Muscle of back (tissue), 11 donors: ENCODE results near the gene SLX4. TPM values are rescaled to one million over a fixed set of nuclear protein-coding genes. Genes with fewer than 3 reads are reported as not detected.
A peak's percentile ranks its signal among the peaks of the same experiment; 100 is the strongest.

Source experiments
- DNase-seq, 3 donors: peaks; one replicate each; pipeline versions ENCODE4 v3.0.0 to v3.0.0-alpha.2; 2013
- polyA plus RNA-seq, 10 donors: library from polyadenylated mRNA; unstranded; fragments of 120-200 nt; gene quantifications; one replicate each; pipeline ENCODE4 v1.2.1, GENCODE V29; 2013; ENCODE audit not compliant: insufficient read length in 10 of 10

SLX4 gene
- polyA plus RNA-seq, 10 donors, result 3.6 to 6.8 (median 4.7) TPM

DNA sequence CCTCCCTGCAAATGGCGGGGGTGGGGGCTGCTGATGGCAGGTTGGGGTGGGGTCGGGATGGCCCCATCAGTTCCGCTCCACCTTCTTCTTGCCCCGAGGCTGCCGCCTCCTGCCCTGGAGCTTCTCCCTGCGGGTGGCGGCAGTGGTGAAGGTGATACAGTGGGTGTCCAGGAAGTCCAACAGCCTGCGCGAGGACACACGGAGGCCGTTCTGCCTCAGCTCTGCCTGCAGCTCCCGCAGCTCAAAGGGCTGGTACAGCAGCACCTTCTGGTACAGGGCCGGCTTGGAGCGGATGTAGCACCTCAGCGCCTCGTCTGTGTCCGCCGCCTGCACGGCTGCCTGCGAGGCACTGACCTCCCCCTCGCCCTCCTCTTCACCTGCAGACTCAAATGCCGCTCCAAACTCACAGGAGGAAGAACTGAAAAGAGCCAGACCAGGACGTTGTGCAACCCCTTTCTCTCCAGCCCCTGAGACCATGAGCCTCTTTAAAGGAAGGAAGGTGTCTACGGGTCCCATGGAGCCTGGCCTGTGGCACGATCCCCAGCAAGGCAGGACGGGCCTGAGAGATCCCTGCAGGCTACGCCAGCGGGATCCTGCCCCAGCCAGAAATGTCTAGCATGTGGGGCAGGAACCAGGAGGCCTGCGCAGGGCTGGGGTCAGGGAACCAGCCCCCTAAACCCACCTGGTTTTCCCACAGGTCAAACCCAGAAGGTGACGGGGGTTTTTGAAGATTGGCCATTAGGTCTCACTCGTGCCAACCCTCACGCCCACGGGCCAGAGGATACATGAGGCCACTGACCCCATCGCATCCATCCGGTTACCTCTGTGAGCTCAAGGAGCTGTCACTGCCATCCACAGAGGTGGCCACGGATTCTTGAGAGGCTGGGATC, 28.9 kb downstream of the SLX4 start:
- no peak for DNase-seq

DNA sequence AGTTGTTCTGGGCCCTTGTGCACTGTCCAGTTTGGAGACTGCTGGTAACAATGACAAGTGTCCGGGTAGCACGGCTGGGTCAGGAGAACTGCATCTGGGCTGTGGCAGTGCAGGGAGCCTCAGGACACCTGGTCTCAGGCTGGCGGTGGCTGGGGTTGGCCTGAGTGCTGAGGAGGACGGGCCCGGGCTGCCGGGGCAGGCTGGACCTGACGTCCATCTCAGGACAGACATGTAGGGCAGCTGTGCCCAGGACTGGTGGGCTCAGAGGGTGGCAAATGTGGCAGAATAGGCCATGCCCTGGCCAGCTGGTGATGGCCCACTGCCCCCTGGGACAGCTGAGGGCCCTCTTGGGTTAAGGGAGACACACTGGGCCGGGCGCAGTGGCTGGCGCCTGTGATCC, 30.0 kb downstream of the SLX4 start:
- no peak for DNase-seq

DNA sequence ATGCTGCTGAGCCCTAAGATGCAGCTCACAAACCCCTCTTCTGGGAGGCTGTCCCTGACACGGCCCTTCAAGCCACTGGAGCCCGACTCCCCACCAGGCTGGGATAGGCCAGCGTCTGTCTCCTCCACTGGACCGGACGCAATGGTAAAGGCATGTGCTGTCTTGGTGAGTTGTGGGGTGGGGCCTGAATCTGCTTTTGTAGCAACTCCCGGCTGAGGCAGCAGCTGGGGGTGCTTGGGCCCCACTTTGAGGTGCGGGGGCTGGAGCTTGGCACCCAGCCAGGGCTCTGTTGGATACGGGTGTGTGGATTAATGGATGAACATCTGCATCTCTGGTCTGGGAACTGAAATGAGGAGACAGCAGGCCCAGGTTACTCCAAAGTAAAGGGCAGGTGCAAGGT, 30.7 kb downstream of the SLX4 start:
- DNase-seq, result peak; percentile 30 to 85 (median 67)

DNA sequence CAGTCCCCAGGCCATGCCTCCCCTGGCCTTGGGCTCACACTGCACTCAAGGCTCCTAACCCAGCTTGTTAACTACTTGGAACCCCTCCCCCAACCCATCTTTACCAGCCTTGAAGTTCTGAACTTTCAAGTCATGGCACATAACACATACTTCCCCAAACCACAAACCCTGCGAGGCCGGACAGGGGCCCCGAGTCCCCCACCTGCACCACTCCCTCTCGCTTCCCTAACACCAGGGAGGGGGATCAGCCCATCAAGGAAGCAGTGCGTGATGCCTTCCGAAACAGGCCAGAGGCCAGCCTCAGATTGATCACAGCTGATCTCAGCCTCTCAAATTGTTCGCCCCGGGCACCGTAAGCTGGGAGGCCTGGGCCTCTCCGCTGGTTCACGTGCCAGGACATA, 31.2 kb downstream of the SLX4 start:
- DNase-seq, result no peak

DNA sequence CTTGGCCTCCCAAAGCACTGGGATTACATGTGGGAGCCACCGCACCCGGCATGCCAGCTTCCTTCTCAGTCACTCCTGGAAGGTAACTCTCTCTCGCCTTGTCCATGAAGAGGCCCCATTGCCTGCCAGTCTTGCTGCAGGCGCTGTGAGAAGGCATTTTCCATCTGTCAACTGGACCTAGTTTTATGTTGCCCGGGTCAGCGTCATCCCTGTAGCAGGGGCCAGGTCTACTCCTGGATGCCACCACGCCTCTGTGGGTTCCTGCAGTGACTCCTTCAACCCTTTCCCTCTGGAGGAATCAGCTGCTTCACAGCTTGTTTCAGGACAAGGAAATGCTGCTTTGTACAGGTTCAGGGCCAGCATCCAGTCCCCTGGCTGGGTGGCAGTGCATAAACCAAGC, 31.6 kb downstream of the SLX4 start:
- DNase-seq, result peak in 1 of 3 donors; percentile 35

DNA sequence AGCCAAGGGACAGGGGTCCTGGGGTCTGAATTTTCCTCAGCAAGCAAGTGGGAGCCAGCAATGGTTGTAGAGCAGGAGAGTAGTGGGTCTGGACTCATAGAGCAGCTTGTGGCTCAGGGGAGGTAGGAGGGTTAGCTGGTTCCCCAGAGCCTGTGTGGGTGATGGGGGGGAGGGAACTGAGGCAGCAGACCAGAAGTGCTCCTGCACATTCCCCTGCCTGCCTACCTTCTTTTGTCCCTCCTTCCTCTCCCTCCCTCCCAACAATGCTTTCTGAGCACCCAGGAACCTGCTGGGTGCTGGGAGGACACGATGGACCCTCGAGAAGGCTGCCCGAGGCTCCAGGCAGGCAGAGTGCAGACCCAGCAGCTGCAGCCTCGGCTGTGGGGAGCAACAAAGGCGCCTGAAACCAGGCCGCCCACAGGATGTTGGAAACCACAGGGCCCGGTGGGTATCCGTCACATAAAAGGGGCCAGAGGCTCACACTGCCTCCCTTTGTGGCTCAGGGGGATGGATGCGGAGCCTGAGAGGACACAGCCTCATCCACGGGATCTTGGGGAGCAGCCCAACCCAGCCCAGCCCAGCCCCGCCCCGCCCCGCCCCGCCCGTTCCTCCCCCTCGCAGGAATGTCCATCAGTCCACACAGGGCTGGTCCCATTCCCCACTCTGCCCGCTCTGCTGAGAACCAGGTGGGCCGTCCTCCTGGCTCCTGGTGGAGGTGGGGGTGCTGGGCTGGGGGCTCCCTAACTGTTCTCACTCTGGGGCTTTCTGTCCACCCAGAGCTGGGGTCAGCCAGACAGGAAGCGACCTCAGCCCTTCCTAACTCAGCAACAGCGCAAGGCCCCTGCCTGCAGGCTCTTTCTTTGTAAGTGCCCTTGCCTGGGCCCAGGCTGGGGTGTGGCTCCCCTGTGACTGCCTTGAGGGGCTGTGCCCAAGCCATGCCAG, 32.5 kb downstream of the SLX4 start:
- DNase-seq, result peak in 1 of 3 donors; percentile 37

DNA sequence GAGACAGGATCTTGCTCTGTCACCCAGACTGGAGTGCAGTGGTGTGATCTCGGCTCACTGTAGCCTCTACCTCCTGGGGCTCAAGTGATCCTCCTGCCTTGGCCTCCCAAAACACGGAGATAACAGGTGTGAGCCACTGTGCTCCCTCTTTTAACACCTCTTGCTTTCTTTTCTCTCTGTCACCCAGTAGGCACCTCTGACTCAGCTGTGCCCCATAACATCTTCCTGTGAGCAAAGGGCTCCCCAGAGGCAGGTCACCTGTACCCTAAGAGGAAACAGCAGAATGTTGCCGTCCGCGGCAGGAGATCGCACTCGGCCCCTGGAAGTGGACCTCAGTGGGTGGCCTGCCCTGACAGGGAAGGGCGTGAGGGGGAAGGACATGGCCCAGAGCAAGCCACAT, 33.3 kb downstream of the SLX4 start:
- DNase-seq, result no peak

DNA sequence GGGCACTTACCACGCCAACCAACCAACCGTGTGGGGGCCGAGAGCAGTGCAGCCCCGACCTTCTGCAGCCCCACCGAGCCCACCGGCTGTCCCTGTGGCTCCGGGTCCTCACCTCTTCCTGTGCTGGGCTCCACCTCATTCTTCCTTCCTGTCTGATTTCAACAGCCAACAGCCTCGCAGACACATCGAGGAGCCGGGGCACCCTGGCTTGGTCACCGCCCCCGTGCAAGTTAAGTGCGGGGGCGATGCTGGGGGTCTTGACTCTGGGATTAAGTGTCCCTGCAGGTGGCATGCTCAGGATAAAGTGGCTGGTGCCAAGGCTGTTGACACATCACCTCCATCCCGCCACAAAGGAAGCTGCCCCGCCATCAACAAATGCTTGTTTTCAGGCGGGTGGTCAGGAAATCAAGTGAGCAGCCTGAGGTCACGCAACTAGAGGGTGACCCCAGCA, 34.1 kb downstream of the SLX4 start, which contains the start of gene NLRC3:
Gene NLRC3 (minus strand): TSS at position 102 of the 451 bp plus-strand sequence. CDS start 12,367 bp downstream, outside the sequence.
- no peak for DNase-seq

DNA sequence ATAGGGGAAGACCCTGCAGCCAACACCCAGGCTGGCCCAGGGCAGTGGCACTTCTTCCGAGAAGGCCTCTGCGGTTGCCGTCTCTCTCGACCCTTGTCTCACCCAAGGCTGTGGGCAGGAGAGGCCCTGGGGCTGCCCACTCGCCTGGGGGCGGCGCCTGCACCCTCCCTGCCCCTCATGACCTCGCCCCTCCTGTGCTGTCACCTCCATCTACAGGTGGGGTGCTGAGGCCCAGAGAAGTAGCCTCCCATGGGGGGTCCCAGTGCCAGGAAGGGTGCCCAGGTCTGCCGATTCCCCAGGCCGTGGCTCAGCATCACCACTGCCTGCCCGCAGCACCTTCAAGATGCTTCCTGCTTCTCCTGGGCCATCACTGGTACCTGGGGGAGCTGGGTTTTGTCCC, 35.2 kb downstream of the SLX4 start:
- DNase-seq, result no peak

DNA sequence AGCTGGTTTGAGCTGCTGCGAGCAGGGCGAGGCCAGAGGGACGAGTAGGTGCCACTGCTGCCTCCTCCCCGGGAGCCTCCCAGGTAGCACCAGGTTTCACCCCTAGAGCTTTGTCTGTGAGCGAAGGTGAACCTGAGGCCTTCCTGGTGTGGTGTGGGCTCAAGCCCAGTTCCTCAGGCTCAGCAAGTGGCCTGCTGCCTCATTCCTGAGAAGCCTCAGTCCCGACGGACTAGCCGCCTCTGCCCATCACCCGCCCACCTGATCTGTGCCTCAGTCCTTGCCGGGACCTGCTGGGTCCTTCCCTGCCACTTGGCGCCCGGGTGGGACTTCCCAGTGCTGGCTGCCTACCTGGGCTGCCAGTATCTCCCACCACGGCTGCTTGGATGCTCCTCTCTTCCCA, 35.9 kb downstream of the SLX4 start:
- no peak for DNase-seq

DNA sequence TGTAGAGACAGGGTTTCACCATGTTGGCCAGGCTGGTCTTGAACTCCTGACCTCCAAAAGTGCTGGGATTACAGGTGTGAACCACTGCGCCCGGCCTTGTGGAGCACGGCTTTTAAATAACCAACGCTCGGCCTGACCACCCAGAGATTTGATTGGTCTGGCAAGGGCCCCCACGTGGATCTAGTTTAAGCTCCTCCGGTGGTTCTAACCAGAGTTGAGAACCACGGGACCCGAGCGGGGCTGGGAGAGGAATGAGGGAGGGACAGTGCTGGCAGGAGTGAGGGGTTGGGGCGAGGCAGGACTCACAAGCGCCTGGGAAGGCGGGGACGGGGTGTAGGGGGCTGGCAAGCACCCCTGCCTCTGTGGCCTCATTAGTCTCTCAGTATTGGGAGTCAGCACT, 37.2 kb downstream of the SLX4 start:
- DNase-seq, result no peak

DNA sequence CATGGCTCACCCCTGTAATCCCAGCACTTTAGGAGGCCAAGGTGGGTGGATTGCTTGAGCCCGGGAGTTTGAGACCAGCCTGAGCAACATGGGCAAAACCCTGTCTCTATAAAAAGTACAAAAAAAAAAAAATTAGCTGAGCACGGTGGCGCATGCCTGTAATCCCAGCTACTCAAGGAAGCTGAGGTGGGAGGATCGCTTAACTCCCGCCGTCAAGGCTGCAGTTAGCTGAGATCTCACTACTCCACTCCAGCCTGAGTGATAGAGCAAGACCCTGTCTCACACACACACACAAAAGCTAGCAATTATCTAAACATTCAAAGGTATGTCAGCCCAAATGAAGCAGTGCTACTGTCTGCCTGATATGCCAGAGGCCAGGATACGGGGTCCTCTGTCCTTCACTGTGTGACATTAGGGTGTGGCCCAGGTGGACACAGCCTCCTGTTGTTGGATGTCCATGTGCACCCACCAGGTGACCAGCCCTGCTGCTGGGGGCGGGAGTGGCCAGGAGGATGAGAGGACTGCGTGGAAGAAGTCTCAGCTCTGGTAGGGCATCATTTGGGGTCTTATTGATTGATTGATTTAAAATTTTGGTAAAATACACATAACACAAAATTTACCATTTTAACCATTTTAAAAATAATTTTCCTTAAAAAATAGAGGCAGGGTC, 38.1 kb downstream of the SLX4 start:
- DNase-seq, result no peak

DNA sequence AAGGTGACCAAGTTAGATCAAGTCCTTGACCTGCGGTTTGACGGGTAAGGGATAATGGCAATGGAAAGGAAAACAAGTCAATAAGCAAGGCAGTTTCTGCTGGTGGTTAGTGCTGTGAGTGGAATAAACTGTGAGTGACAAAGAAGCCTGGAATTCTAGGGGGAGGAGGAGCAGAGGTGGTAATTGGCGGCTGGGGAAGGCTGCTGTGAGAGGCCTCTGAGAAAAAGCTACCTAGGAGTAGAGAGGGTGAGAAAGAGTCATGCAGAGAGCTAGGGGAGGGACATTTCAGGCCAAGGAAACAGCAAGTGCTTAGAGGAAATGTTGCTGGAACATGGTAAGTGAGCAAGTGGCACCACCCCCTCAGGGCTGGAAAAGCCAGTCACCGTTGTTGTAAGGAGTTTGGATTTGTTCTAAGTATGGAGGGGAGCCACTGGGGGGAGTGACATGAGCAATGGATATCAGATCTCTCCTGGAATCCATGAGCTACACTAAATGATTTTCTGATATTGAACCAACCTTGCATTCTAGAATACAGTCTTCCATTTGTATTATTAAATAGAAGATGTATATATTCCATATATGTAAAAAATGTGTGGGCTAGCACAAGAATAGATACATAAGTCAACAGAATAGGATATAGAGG, 40.9 kb downstream of the SLX4 start:
- no peak for DNase-seq

DNA sequence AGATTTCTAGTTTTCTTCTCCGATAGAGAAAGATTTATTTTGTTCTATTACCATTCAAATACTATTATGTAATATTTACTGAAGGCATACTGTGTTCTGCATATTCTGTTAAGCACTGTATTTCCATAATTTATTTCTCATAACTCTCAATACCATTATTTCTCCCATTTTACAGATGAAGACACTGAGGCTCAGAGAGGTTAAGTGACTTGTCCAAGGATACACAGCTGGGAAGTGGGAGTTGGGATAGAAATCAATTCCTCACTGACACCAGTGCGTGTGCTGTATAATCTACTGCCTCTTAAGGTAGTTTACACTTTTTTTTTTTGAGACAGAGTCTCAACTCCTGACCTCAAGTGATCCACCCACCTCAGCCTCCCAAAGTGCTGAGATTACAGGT, 41.6 kb downstream of the SLX4 start:
- no peak for DNase-seq

DNA sequence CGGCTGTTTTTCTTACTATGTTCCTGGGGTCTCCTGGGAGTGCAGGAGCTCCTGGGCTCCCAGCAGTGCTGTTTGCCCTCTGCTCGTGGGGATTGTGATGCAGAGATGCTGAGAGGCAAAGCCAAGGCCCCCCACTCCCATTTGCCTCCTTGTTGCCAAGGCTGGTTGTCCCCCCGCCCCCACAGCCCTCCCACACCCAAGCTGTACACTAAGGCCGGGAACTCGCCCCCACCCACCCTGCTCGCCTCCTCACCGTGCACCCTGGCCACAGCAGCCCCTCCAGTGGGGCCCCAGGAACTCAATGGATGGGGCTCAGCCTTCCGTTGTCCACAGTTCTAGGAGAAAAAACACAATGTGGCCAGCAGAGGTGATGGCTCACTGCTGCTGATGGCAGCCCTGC, 44.4 kb downstream of the SLX4 start:
- DNase-seq, result no peak

DNA sequence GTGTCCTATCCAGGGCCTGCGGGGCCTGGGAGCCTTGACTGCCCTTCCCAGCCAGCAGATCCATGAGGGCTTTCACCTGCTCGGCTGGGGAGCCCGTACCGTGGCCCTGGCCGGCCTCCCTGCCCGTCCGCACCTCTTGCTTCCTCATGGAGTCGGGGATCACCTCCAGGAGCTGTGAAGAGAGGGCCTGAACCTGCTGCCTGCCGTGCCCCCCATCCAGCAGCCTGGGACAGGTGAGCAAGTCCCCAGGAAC, 46.6 kb downstream of the SLX4 start:
- no peak for DNase-seq

DNA sequence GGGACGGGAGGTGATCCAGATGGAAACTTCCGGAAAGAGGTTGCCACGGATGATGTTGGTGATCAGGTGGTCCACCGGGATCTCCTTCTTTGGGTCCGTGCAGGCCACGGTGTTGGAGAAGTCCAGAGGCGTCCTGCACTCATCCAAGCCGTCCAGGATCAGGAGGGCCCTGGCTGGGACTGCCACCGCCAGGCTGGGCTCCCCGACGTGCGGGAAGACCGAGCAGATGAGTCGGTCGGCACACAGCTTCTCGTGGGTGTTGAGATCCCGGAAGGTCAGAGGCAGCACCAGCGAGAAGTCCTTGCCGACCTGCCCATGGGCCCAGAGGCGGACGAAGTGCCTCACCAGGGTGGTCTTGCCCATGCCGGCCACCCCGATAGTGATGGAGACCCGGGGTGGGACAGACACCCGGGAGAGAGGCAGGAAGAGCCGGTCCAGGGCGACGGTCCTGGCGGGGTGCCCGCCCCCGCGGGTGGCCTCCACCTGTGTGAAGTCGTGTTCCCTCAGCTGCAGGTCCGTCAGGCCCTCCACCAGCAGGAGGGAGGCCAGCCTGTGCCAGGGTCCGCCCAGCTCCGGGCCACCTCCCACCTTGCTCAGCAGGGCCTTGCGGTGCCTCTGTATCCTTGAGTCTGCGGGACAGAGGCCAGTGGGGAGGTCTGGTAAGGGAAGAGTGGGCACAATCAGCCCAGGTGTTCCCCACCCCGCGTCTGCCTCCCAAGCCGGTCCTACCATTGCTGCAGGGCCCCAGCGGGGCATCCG, 47.1 kb downstream of the SLX4 start:
- DNase-seq, result no peak

DNA sequence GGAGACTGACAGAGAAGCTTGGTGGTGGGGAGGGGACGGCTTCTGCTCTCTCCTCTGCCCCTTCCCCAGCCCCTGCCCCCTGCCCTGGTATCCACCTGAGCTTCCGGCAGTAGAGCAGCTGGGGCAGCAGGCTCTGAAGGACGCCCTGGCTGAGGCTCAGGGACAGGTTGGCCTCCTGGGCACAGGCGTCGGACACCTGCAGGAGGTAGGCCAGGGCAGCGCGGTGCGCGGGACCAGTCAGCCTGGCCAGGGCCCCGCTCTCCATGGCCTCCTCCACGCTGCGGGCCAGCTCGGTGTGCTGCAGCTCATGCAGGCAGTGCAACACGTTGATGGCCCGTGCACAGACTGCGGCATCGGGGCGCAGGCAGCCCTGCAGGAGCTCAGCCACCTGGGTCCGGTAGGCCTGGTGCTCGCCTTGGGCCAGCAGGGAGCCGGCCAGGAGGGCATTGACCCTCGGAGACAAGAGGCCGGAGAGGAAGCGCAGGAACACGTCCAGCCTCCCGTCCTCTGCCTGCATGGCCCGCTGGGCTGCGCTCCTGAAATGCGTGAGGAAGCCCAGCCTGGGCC, 48.4 kb downstream of the SLX4 start:
- no peak for DNase-seq

DNA sequence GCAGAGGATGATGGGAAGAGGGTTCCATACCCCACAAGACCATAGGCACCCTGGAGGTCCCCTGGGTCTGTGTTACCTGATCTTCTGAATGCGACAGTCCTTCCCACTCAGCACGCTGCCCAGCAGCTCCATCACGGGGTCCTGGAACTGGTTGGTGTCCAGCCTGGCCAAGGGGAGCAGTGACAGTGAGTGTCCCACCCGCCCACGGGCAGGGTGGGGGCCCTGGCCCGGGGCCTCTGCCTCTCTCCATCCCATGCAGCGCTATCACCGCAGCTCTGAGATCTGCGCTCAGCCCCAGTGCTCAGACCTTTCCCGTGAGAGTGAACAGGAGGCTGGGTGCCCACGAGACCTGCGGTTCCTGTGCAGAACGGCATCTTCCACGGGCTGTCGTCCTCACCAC, 49.8 kb downstream of the SLX4 start:
- no peak for DNase-seq

DNA sequence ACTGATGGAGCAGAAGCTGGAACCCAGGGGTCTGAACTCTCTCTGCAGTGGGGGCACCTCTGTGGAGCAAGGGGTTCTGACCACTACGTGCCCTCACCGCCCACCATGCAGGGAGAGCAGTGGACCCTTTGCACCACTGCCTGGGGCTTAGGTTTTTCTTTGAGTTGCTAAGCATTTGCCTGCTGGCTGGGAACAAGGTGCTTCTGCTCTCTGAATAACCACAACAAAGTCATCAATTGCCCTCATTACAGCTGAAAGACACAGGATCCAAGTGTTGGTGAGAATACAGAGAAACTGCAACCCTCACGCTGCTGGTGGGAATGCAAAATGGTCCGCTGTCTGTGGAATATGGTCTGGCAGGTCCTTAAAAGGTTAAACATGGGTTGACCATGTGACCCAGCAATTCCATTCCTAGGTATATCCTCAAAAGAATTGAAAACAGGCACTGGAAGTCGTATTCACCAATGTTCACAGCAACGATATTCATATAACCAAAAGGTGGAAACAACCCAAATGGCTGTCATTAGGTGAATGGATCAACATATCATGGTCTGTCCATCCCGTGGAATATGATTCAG, 57.0 kb downstream of the SLX4 start:
- no peak for DNase-seq
